Measurements from ENCODE around the gene GNAZ.

- TF ChIP-seq, protein P1, sequence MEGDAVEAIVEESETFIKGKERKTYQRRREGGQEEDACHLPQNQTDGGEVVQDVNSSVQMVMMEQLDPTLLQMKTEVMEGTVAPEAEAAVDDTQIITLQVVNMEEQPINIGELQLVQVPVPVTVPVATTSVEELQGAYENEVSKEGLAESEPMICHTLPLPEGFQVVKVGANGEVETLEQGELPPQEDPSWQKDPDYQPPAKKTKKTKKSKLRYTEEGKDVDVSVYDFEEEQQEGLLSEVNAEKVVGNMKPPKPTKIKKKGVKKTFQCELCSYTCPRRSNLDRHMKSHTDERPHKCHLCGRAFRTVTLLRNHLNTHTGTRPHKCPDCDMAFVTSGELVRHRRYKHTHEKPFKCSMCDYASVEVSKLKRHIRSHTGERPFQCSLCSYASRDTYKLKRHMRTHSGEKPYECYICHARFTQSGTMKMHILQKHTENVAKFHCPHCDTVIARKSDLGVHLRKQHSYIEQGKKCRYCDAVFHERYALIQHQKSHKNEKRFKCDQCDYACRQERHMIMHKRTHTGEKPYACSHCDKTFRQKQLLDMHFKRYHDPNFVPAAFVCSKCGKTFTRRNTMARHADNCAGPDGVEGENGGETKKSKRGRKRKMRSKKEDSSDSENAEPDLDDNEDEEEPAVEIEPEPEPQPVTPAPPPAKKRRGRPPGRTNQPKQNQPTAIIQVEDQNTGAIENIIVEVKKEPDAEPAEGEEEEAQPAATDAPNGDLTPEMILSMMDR (IDR thresholded peaks at IDR 0.05; ENCODE audit: insufficient read depth, low read length), result no peak
- TF ChIP-seq POLR2AphosphoS5 (IDR thresholded peaks at IDR 0.05; ENCODE audit: low read depth) (no peak), REST (IDR thresholded peaks at IDR 0.05; ENCODE audit: insufficient replicate concordance, low read depth) (no peak), GABPA (IDR thresholded peaks at IDR 0.05; ENCODE audit: low read depth) (no peak), SPI1 (IDR thresholded peaks at IDR 0.05; ENCODE audit: borderline replicate concordance, low read depth) (no peak)
Observed at GRCh38 chr22:23064381-23065068, 5.8 kb upstream of the GNAZ start.

All from HL-60 (cell line).